RWPE2 (cell line): ENCODE measurements around the gene TULP4.
"Not testable (repeated sequence)": the region's sequence is repeated elsewhere in the genome, so short reads cannot be mapped to it uniquely, and the experiment has no call there.

Experiments used
- ATAC-seq: fragments of 200-7000 bp; cut with Tn5 transposase; 3 replicates; pipeline ENCODE4 v1.9.1; 2021; ENCODE audit warnings: low read depth
- DNase-seq: peaks from one replicate; pipeline ENCODE4 v3.0.0-alpha.2; 2020; ENCODE audit warnings: low spot score
- H3K27ac ChIP-seq: fragments of 450-650 bp; 2 replicates; pipeline ENCODE4 v1.5.1; 2017; ENCODE audit warnings: mild to moderate bottlenecking; ENCODE audit not compliant: poor library complexity, severe bottlenecking
- H3K27me3 ChIP-seq: fragments of 250-450 bp; sonication (Bioruptor Pico); 2 replicates; pipeline ENCODE4 v1.5.1; 2021; ENCODE audit warnings: mild to moderate bottlenecking, moderate library complexity; ENCODE audit not compliant: insufficient read depth, poor library complexity, severe bottlenecking
- H3K36me3 ChIP-seq: fragments of 250-450 bp; sonication (Bioruptor Pico); 2 replicates; pipeline ENCODE4 v1.5.1; 2020; ENCODE audit warnings: low read depth, mild to moderate bottlenecking, moderate library complexity
- H3K4me1 ChIP-seq: fragments of 250-450 bp; sonication (Bioruptor Pico); 2 replicates; pipeline ENCODE4 v1.5.1; 2021; ENCODE audit warnings: mild to moderate bottlenecking, moderate library complexity; ENCODE audit not compliant: insufficient read depth, poor library complexity, severe bottlenecking
- H3K4me3 ChIP-seq: fragments of 250-450 bp; sonication (Bioruptor Pico); 2 replicates; pipeline ENCODE4 v1.5.1; 2021; ENCODE audit warnings: mild to moderate bottlenecking, moderate library complexity; ENCODE audit not compliant: severe bottlenecking
- H3K9me3 ChIP-seq: fragments of 250-450 bp; sonication (Bioruptor Pico); 2 replicates; pipeline ENCODE4 v1.5.1; 2021; ENCODE audit warnings: mild to moderate bottlenecking, moderate library complexity; ENCODE audit not compliant: severe bottlenecking
- TF ChIP-seq, protein P1 (sequence below): fragments of 450-650 bp; IDR thresholded peaks from one replicate; pipeline ENCODE4 v1.5.1; 2017; ENCODE audit warnings: mild to moderate bottlenecking, moderate library complexity; ENCODE audit not compliant: poor library complexity, severe bottlenecking

Gene TULP4

DNA sequence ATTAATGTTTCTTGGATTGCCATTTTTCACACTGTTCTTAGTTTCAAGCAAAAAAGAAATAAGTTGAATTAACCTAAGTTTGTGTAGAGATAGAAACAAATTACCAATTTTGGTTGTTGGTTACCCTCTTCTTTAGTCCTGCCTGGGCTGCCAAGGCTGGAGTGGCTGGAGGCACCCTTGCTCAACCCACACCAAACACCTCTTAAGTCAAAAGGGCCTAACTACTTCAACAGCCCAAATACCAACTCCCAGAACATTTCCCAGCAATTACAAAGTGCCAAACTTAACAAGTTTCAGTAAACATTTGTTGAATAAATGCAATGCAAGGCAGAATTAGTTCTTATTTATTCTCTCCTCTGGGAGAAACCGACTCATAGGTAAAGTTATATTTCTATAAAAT is 209.5 kb downstream of the TULP4 start:
- DNase-seq = no peak
- TF ChIP-seq, protein P1, sequence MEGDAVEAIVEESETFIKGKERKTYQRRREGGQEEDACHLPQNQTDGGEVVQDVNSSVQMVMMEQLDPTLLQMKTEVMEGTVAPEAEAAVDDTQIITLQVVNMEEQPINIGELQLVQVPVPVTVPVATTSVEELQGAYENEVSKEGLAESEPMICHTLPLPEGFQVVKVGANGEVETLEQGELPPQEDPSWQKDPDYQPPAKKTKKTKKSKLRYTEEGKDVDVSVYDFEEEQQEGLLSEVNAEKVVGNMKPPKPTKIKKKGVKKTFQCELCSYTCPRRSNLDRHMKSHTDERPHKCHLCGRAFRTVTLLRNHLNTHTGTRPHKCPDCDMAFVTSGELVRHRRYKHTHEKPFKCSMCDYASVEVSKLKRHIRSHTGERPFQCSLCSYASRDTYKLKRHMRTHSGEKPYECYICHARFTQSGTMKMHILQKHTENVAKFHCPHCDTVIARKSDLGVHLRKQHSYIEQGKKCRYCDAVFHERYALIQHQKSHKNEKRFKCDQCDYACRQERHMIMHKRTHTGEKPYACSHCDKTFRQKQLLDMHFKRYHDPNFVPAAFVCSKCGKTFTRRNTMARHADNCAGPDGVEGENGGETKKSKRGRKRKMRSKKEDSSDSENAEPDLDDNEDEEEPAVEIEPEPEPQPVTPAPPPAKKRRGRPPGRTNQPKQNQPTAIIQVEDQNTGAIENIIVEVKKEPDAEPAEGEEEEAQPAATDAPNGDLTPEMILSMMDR = no peak

DNA sequence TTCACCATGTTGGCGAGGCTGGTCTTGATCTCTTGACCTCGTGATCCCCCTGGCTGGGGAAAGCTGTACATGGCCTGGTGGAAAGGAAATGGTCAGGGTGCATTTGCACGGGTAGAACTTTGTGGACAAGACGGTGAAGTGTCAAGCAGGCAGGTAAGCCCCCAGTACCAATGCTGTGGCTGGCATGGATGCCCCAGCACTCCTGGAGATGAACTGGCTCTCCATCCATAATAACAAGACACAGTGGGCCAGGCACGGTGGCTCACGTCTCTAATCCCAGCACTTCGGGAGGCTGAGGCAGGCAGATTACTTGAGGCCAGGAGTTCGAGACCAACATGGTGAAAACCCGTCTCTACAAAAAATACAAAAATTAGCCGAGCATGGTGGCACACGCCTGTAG is 210.4 kb downstream of the TULP4 start:
- peaks cover 11% of the 10 kb centered on the region for H3K4me1 ChIP-seq
- H3K36me3 ChIP-seq = no peaks in the 10 kb centered on the region
- no peak overlapping the region for H3K27ac ChIP-seq
- ATAC-seq (no peak), DNase-seq (no peak)
- H3K9me3 ChIP-seq = no peaks in the 10 kb centered on the region
- TF ChIP-seq, protein P1 = no peak
- no peak overlapping the region for H3K4me3 ChIP-seq
- H3K27me3 ChIP-seq = no peaks in the 10 kb centered on the region

More for the DNA sequence above, 209.5 kb downstream of the TULP4 start:
- no peaks in the 10 kb centered on the region for H3K36me3 ChIP-seq
- no peak for ATAC-seq
- H3K4me3 ChIP-seq = no peak overlapping the region
- H3K27me3 ChIP-seq = no peaks in the 10 kb centered on the region
- H3K4me1 ChIP-seq = peaks cover 11% of the 10 kb centered on the region
- no peaks in the 10 kb centered on the region for H3K9me3 ChIP-seq
- no peak overlapping the region for H3K27ac ChIP-seq

DNA sequence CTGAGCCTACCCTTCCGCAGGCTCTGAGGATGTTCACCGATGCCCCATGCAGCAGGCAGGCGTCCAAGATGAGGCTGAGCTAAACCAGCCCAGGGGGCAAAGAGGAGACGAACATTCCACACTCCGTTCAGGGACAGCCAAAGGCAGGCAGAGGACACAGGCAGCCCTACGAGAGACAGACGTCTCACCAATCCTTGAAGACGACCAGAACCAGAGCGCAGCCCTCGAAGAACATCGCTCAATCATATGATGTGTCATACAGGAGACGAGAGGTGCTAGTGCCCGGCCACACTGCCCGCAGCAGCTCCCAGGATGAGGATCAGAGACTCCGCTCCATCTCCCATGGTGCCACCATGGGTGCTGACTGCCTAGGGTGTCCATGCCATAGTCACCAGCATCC is 212.0 kb downstream of the TULP4 start:
- no peak overlapping the region for H3K27ac ChIP-seq
- DNase-seq (no peak), ATAC-seq (no peak)
- no peaks in the 10 kb centered on the region for H3K4me1 ChIP-seq
- H3K36me3 ChIP-seq = no peaks in the 10 kb centered on the region
- TF ChIP-seq, protein P1 = no peak
- no peaks in the 10 kb centered on the region for H3K27me3 ChIP-seq
- H3K9me3 ChIP-seq = no peaks in the 10 kb centered on the region
- H3K4me3 ChIP-seq = no peak overlapping the region

DNA sequence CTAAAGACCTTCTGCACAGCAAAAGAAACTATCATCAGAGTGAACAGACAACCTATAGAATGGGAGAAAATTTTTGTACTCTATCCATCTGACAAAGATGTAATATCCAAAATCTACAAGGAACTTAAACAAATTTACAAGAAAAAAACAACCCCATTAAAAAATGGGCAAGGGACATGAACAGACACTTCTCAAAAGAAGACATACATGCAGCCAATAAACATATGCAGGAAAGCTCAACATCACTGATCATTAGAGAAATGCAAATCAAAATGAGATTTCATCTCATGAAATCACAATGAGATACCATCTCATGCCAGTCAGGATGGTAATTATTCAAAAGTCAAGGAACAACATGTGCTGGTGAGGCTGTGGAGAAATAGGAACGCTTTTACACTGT is 215.6 kb downstream of the TULP4 start:
- H3K27me3 ChIP-seq, H3K9me3 ChIP-seq, H3K4me1 ChIP-seq, H3K4me3 ChIP-seq, DNase-seq, ATAC-seq, H3K36me3 ChIP-seq, H3K27ac ChIP-seq: not testable (repeated sequence)

DNA sequence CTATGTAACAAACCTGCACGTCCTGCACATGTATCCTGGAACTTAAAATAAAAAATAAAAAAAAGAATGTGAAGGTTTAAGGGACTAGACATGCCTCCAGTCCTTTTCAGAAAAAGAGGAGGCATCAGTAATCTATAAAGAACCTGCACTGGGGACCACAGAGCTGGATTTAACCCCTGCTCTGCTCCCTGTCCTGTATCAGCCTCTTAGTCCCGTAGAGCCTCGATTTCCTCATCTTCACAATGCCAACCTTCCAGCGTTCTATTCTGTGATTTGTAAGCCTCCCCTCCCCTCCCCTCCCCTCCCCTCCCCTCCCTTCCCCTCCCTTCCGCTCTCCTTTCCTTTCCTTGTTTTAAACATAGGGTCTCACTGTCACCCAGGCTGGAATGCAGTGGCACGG is 216.6 kb downstream of the TULP4 start:
- no peak for ATAC-seq

More for the DNA sequence above, 216.6 kb downstream of the TULP4 start:
- DNase-seq = no peak
- Histone ChIP-seq H3K27ac (no peak overlapping the region), H3K4me3 (no peak overlapping the region), H3K9me3 (no peaks in the 10 kb centered on the region), H3K36me3 (no peaks in the 10 kb centered on the region), H3K27me3 (no peaks in the 10 kb centered on the region), H3K4me1 (no peaks in the 10 kb centered on the region)
- TF ChIP-seq, protein P1 = no peak
